K562 (cell line): ENCODE results near the gene RALY. TPM values are rescaled to one million over a fixed set of nuclear protein-coding genes. Genes with fewer than 3 reads are reported as not detected.

Experiments used
- ATAC-seq: fragments of 200-7000 bp; cut with Tn5 transposase; 3 replicates; pipeline ENCODE4 v1.9.1; 2020; ENCODE audit warnings: moderate library complexity
- BruUV-seq: library from RNA; stranded (reverse); fragments of 400-500 nt; replicated peaks from 2 replicates; lab custom pipeline; 2021; lab: Mats Ljungman, UMichigan
- CTCF ChIA-PET: fragments of 300-600 bp; formaldehyde crosslinking; extraction: SDS; loops from one replicate; lab custom pipeline; 2021; ENCODE audit warnings: low intra/inter-chr PET ratio; lab: Yijun Ruan, JAX
- POLR2A ChIA-PET: fragments of 300-600, 350-650 bp; sonication (Branson Sonifier 250); formaldehyde crosslinking; extraction: SDS; loops from one replicate; lab custom pipeline; 2021; ENCODE audit warnings: antibody characterized with exemption, inconsistent platforms; lab: Yijun Ruan, JAX
- DNase-seq, 4 experiments: peaks; one replicate each; pipeline versions ENCODE4 v3.0.0 to v3.0.0-alpha.2; 2011 to 2018; ENCODE audit warnings: low spot score in 3 of 4, mixed read lengths in 3 of 4; ENCODE audit errors: extremely low read depth in 1 of 4
- FAIRE-seq: peaks from 2 replicates; lab custom pipeline; 2011; peaks lifted over from hg19 to GRCh38; lab: Jason Lieb, UNC
- H2AFZ ChIP-seq: 2 replicates; pipeline ENCODE4 v1.6.0; 2011; ENCODE audit warnings: low read depth, low read length, control low read depth, inconsistent platforms
- H3K27ac ChIP-seq: fragments of 200-600 bp; 3 replicates; pipeline ENCODE4 v1.8.0; 2011; ENCODE audit warnings: low read depth, mild to moderate bottlenecking, control low read depth, inconsistent platforms, low read length, moderate library complexity, mixed read lengths; ENCODE audit errors: extremely low read depth
- H3K27me3 ChIP-seq, 2 experiments: fragments of 300-600 bp in 1 of 2; 2 replicates in 1 of 2; 3 replicates in 1 of 2; pipeline versions ENCODE4 v1.6.0 to v1.8.0; 2011; ENCODE audit warnings: inconsistent platforms in 2 of 2, low read length in 2 of 2, mild to moderate bottlenecking in 1 of 2, mixed read lengths in 1 of 2, moderate library complexity in 1 of 2; ENCODE audit not compliant: control insufficient read depth in 2 of 2, insufficient read depth in 2 of 2
- H3K36me3 ChIP-seq: fragments of 300-600 bp; 3 replicates; pipeline ENCODE4 v1.8.0; 2011; ENCODE audit warnings: mild to moderate bottlenecking, low read length, inconsistent platforms; ENCODE audit not compliant: control insufficient read depth, insufficient read depth
- H3K4me1 ChIP-seq, 2 experiments: fragments of 200-600 bp in 1 of 2; replicated peaks in 1 of 2; 2 replicates in 1 of 2; 3 replicates in 1 of 2; pipeline versions ENCODE4 v1.5.1 to v1.8.0; 2011; ENCODE audit warnings: inconsistent platforms in 2 of 2, low read length in 2 of 2, mild to moderate bottlenecking in 1 of 2, mixed read lengths in 1 of 2, moderate library complexity in 1 of 2; ENCODE audit not compliant: control insufficient read depth in 2 of 2, insufficient read depth in 2 of 2
- H3K4me2 ChIP-seq: 2 replicates; pipeline ENCODE4 v1.6.1; 2011; ENCODE audit warnings: low read length, control low read depth, inconsistent platforms, mixed read lengths; ENCODE audit not compliant: insufficient read depth
- H3K4me3 ChIP-seq: fragments of 200-600 bp; sonication (generic), shearing (Covaris generic); 2 replicates; pipeline ENCODE4 v1.5.1; 2016; ENCODE audit warnings: control low read depth, inconsistent platforms
- H3K79me2 ChIP-seq: fragments of 200-600 bp; 3 replicates; pipeline ENCODE4 v1.8.0; 2011; ENCODE audit warnings: low read length, inconsistent platforms; ENCODE audit not compliant: control insufficient read depth, insufficient read depth
- H3K9ac ChIP-seq, 2 experiments: 2 replicates each; pipeline versions ENCODE4 v1.6.0 to v1.6.1; 2011; ENCODE audit warnings: low read depth in 2 of 2, low read length in 2 of 2, control low read depth in 1 of 2, inconsistent platforms in 1 of 2, mild to moderate bottlenecking in 1 of 2, mixed read lengths in 1 of 2; ENCODE audit not compliant: insufficient read depth in 1 of 2
- H3K9me1 ChIP-seq: one replicate; pipeline ENCODE4 v1.6.0; 2011; ENCODE audit warnings: inconsistent platforms, mild to moderate bottlenecking, low read length, moderate library complexity; ENCODE audit not compliant: control insufficient read depth, insufficient read depth
- H3K9me3 ChIP-seq: replicated peaks from 2 replicates; pipeline ENCODE4 v1.5.1; 2011; ENCODE audit warnings: low read depth, low read length, inconsistent platforms; ENCODE audit not compliant: control insufficient read depth, insufficient read depth
- H4K20me1 ChIP-seq: replicated peaks from 2 replicates; pipeline ENCODE4 v1.6.1; 2011; ENCODE audit warnings: low read length, inconsistent platforms, mixed read lengths; ENCODE audit not compliant: control insufficient read depth, insufficient read depth
- NBN ChIP-seq: fragments of 450-650 bp; IDR thresholded peaks from 2 replicates; pipeline ENCODE4 v1.6.1; 2016; ENCODE audit warnings: low read depth, mild to moderate bottlenecking
- NCOA2 ChIP-seq, 2 experiments: fragments of 450-650 bp; IDR thresholded peaks; 2 replicates each; pipeline ENCODE4 v1.6.1; 2018; ENCODE audit warnings: mild to moderate bottlenecking in 2 of 2, moderate library complexity in 1 of 2; ENCODE audit not compliant: partially characterized antibody in 2 of 2
- NFYB ChIP-seq: IDR thresholded peaks from 2 replicates; pipeline ENCODE4 v1.6.1; 2011; ENCODE audit warnings: mild to moderate bottlenecking, moderate library complexity; ENCODE audit not compliant: insufficient read length; ENCODE audit errors: extremely low read depth
- ZBTB8A ChIP-seq: fragments of 450-650 bp; IDR thresholded peaks from 2 replicates; pipeline ENCODE4 v1.6.1; 2018; ENCODE audit warnings: mild to moderate bottlenecking, moderate library complexity; ENCODE audit not compliant: partially characterized antibody
- ZNF121 ChIP-seq: sonication (generic); formaldehyde crosslinking; conservative IDR thresholded peaks from 2 replicates; pipeline ENCODE4 v1.8.0; 2022; ENCODE audit warnings: missing genetic modification reagents
- ZNF3 ChIP-seq: fragments of 250-450 bp; sonication (Bioruptor Pico); IDR thresholded peaks from 2 replicates; pipeline ENCODE4 v1.5.0; 2021; ENCODE audit warnings: mild to moderate bottlenecking, moderate library complexity
- WGBS: fragments of 100-300 bp; shearing (Covaris generic); methylation state at CpG from one replicate; pipeline ENCODE4 v1.1.6; 2016; ENCODE audit warnings: low coverage, mixed read lengths; ENCODE audit not compliant: insufficient coverage; ENCODE audit errors: missing lambda C conversion rate; 5-methylcytosine and 5-hydroxymethylcytosine counted together
- in situ Hi-C: fragments of 300-500 bp; cut with MboI; formaldehyde crosslinking; loops from 4 replicates; pipeline ENCODE4 v1.15.0; 2018; ENCODE audit warnings: inconsistent platforms, mixed read lengths
- intact Hi-C: fragments of 100-400 bp; cut with micrococcal nuclease; formaldehyde crosslinking; loops from 2 replicates; pipeline ENCODE4 v1.14.2; 2022
- polyA plus RNA-seq, 8 experiments: library from polyadenylated mRNA; depleted of rRNA in 4 of 8; stranded (reverse) in 5 of 8; unstranded in 3 of 8; fragments of >200 nt; fragmentation: Nextera tagmentation in 2 of 8; fragmentation: Illumina TruSeq in 1 of 8; extraction: Ambion mirVana in 2 of 8; extraction: Trizol in 1 of 8; gene quantifications; 2 replicates each; pipeline versions ENCODE4 v1.2.1 to v1.2.3, GENCODE V29; 2011 to 2014; ENCODE audit warnings: inconsistent platforms in 1 of 8, missing spikeins in 1 of 8
- total RNA-seq, 7 experiments: library from RNA; depleted of rRNA in 6 of 7; stranded (reverse); fragments of >200 nt in 6 of 7; fragmentation: Illumina TruSeq in 2 of 7; extraction: Trizol in 2 of 7; gene quantifications; 2 replicates each; pipeline versions ENCODE4 v1.2.1 to v1.2.3, GENCODE V29; 2011 to 2021; ENCODE audit warnings: low replicate concordance in 1 of 7

RALY gene
- total and polyA plus RNA-seq, 9 of the 15 experiments (the other 6 are each of a cell fraction or from before 2014, with no cell fraction given): 0.80 to 207 (median 128) TPM

DNA sequence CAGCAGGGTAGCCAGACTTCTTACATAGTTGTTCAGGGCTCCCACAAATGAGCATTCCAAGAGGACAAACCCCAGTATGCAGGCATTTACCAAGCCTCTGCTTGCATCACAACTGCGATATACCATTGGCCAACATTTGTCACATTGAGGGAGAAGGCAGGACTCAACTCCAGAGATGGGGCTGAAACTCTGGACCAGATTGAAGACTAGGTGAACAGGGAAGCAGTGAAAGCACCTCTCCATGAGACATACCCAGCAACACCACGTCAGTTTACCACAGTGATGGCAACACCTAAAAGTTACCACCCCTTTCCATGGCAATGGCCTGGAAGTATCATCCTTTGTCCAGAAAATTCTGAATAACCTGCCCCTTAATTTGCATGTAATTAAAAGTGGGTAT is 7.9 kb upstream of the RALY start:
- ChIA-PET POLR2A (no interaction called here), CTCF (no interaction called here)
- 0% methylated on average over 2 of the region's 2 CpGs for WGBS
- H3K79me2 ChIP-seq: no peaks in the 10 kb centered on the region
- no peaks in the 10 kb centered on the region for H3K36me3 ChIP-seq
- peaks cover 17 to 26% of the 10 kb centered on the region in 2 experiments for H3K27me3 ChIP-seq
- H3K9me1 ChIP-seq: no peaks in the 10 kb centered on the region
- H3K27ac ChIP-seq: no peak overlapping the region
- no peaks in the 10 kb centered on the region for H4K20me1 ChIP-seq
- BruUV-seq: no TSS peak
- H3K9ac ChIP-seq: no peak overlapping the region
- H3K4me3 ChIP-seq: no peak overlapping the region
- in situ Hi-C loops (no loop called here), intact Hi-C loops (no loop called here)
- TF ChIP-seq NBN: no peak
- TF ChIP-seq ZBTB8A: no peak
- TF ChIP-seq ZNF121: no peak
- TF ChIP-seq ZNF3 (CRISPR knock-in tag): no peak
- no peaks in the 10 kb centered on the region; a peak in 1 of 5 replicates for H3K4me1 ChIP-seq
- FAIRE-seq (no peak), ATAC-seq (no peak), DNase-seq (no peak)
- no peak overlapping the region for H2AFZ ChIP-seq
- no peaks in the 10 kb centered on the region for H3K9me3 ChIP-seq
- H3K4me2 ChIP-seq: no peak overlapping the region

DNA sequence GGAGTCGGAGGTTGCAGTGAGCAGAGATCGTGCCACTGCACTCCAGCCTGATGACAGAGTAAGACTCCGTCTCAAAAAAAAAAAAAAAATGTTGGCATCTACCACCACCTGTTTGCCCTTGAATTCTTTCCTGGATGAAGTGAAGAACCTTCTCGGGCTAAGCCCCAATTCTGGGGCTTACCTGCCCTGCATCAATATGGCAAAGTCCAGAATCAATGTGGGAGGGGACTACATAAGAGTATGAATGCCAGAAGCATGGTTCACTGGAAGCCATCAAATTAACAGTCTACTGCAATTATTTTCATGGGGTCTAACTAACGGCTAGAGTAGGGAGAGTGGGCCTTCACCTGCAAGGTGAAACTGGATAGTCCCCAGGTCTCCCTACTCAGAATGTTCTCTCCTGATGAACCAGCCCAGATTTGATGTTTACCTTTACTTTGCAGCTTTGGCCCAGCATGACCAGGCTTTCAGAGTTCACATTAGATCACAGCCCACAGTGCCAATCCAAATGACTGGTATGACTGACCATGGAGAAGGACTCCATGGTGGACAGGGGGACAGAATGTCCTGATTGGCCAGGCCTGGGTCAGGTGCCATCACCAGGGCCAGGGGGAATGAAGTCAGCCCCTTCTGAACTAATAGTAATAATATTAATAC is 7.0 kb upstream of the RALY start:
- Histone ChIP-seq H3K4me3 (no peak overlapping the region), H3K4me1 (peaks cover 0 to 5% of the 10 kb centered on the region in 2 experiments; a peak in 2 of 5 replicates), H3K9ac (no peak overlapping the region), H3K27me3 (peaks cover 14 to 23% of the 10 kb centered on the region in 2 experiments; a peak in 4 of 5 replicates), H2AFZ (no peak overlapping the region), H3K79me2 (peaks cover 5% of the 10 kb centered on the region), H3K9me3 (no peaks in the 10 kb centered on the region), H3K27ac (no peak overlapping the region), H4K20me1 (no peaks in the 10 kb centered on the region), H3K36me3 (no peaks in the 10 kb centered on the region), H3K9me1 (no peaks in the 10 kb centered on the region), H3K4me2 (no peak overlapping the region)
- in situ Hi-C loops: no loop called here
- ChIA-PET POLR2A (no interaction called here), CTCF (no interaction called here)
- DNase-seq (no peak), FAIRE-seq (no peak), ATAC-seq (no peak)
- 9% methylated on average over 5 of the region's 5 CpGs for WGBS
- TF ChIP-seq NFYB: peak; percentile 15
- no peak for TF ChIP-seq NCOA2 (IDR thresholded peaks at IDR 0.05; ENCODE audit: partially characterized antibody in 2 of 2)
- no peak for TF ChIP-seq ZBTB8A
- no TSS peak for BruUV-seq
- intact Hi-C loops: no loop called here
